PC-3 (cell line): Measurements from ENCODE around the gene CDH12. TPM values are rescaled to one million over a fixed set of nuclear protein-coding genes. Genes with fewer than 3 reads are reported as not detected.
A peak's percentile ranks its signal among the peaks of the same experiment; 100 is the strongest.

Experiments used
- ATAC-seq: fragments of 200-7000 bp; cut with Tn5 transposase; 2 replicates; pipeline ENCODE4 v1.9.1; 2020; ENCODE audit warnings: mild to moderate bottlenecking, moderate library complexity
- BruUV-seq: library from RNA; stranded (reverse); fragments of 400-500 nt; replicated peaks from 2 replicates; lab custom pipeline; 2021; lab: Mats Ljungman, UMichigan
- CTCF ChIA-PET: fragments of 300-600 bp; sonication (Branson Sonifier 250); formaldehyde crosslinking; loops from one replicate; lab custom pipeline; 2022; ENCODE audit warnings: antibody characterized with exemption; lab: Charles Lee
- POLR2A ChIA-PET: fragments of 300-600 bp; sonication (Branson Sonifier 250); formaldehyde crosslinking; loops from one replicate; lab custom pipeline; 2022; ENCODE audit warnings: antibody characterized with exemption; ENCODE audit not compliant: unreplicated experiment; lab: Charles Lee
- DNase-seq: peaks from one replicate; pipeline ENCODE4 v3.0.0-alpha.2; 2015
- H2AFZ ChIP-seq: fragments of 300-600 bp; sonication (generic); 2 replicates; pipeline ENCODE4 v1.6.0; 2016; ENCODE audit warnings: antibody characterized with exemption, low read length
- H3F3A ChIP-seq: fragments of 300-600 bp; sonication (generic); one replicate; pipeline ENCODE4 v1.6.0; 2017; ENCODE audit warnings: antibody characterized with exemption, low read length, control low read depth, mild to moderate bottlenecking; ENCODE audit not compliant: unreplicated experiment
- H3K27ac ChIP-seq: fragments of 300-600 bp; sonication (generic); 2 replicates; pipeline ENCODE4 v1.5.1; 2016; ENCODE audit warnings: mild to moderate bottlenecking, low read length
- H3K27me3 ChIP-seq: fragments of 300-600 bp; sonication (generic); 2 replicates; pipeline ENCODE4 v1.6.1; 2016; ENCODE audit warnings: low read length, mixed read lengths
- H3K36me3 ChIP-seq: fragments of 300-600 bp; sonication (generic); 2 replicates; pipeline ENCODE4 v1.6.1; 2016; ENCODE audit warnings: low read depth, mixed run types, low read length, mixed read lengths
- H3K4me1 ChIP-seq: fragments of 300-600 bp; sonication (generic); 2 replicates; pipeline ENCODE4 v1.5.1; 2016; ENCODE audit warnings: low read length; ENCODE audit not compliant: insufficient read depth
- H3K4me2 ChIP-seq: fragments of 300-600 bp; sonication (generic); 2 replicates; pipeline ENCODE4 v1.6.0; 2016; ENCODE audit warnings: low read length
- H3K4me3 ChIP-seq: fragments of 300-600 bp; sonication (generic); 2 replicates; pipeline ENCODE4 v1.5.1; 2016; ENCODE audit warnings: mild to moderate bottlenecking, low read length, mixed read lengths
- H3K79me2 ChIP-seq: fragments of 300-600 bp; sonication (generic); 2 replicates; pipeline ENCODE4 v1.6.1; 2017; ENCODE audit warnings: low read length, mixed read lengths
- H3K9ac ChIP-seq: fragments of 300-600 bp; sonication (generic); 2 replicates; pipeline ENCODE4 v1.6.0; 2016; ENCODE audit warnings: mild to moderate bottlenecking, low read length
- H3K9me2 ChIP-seq: fragments of 300-600 bp; sonication (generic); replicated peaks from 2 replicates; pipeline ENCODE4 v1.6.1; 2016; ENCODE audit warnings: mixed run types, low read length, mixed read lengths
- H3K9me3 ChIP-seq: fragments of 300-600 bp; sonication (generic); 2 replicates; pipeline ENCODE4 v1.6.1; 2016; ENCODE audit warnings: low read length, mixed read lengths
- H4K20me1 ChIP-seq: fragments of 300-600 bp; sonication (generic); 2 replicates; pipeline ENCODE4 v1.6.1; 2016; ENCODE audit warnings: low read length, mixed read lengths
- EZH2 ChIP-seq: fragments of 300-600 bp; sonication (generic); IDR thresholded peaks from one replicate; pipeline ENCODE4 v1.6.1; 2017; ENCODE audit warnings: antibody characterized with exemption, mild to moderate bottlenecking, low read length; ENCODE audit not compliant: unreplicated experiment
- EZH2phosphoT487 ChIP-seq: fragments of 300-600 bp; sonication (generic); IDR thresholded peaks from 2 replicates; pipeline ENCODE4 v1.6.1; 2018; ENCODE audit warnings: mild to moderate bottlenecking, antibody characterized with exemption, low read length, borderline replicate concordance
- intact Hi-C: fragments of 100-400 bp; cut with micrococcal nuclease; formaldehyde crosslinking; loops from 2 replicates; pipeline ENCODE4 v1.9.0; 2023
- total RNA-seq: library from RNA; depleted of rRNA; stranded (reverse); fragments of >200 nt; gene quantifications from 2 replicates; pipeline ENCODE4 v1.2.3, GENCODE V29; 2014
- TF ChIP-seq, protein P1 (sequence below): fragments of 300-600 bp; sonication (generic); conservative IDR thresholded peaks from 2 replicates; pipeline ENCODE4 v1.5.1; 2017; ENCODE audit warnings: antibody characterized with exemption, low read depth, mild to moderate bottlenecking, low read length

The CDH12 gene
- total RNA-seq, 1 experiment from 2014 or later = 0.44 TPM

DNA sequence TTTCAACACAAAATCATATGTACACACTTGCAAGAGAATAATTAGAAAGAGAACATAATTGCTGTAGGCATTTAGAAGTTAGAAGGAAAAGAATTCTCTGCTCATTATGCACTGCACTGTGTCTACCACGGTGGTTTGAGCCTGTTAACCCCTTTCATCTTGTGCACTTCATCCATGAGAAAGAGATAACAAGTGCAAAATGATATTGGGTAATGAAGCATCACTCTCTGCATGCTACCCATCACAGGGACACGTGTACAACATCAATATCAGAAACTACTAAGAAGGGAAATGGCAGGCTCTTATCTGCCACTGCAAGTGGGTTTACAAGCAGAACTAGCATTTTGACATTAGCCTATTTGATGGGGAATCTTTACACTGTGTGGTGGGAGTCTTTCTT lies 202.6 kb downstream of the CDH12 start:
- H3K27me3 ChIP-seq = no peaks in the 10 kb centered on the region

DNA sequence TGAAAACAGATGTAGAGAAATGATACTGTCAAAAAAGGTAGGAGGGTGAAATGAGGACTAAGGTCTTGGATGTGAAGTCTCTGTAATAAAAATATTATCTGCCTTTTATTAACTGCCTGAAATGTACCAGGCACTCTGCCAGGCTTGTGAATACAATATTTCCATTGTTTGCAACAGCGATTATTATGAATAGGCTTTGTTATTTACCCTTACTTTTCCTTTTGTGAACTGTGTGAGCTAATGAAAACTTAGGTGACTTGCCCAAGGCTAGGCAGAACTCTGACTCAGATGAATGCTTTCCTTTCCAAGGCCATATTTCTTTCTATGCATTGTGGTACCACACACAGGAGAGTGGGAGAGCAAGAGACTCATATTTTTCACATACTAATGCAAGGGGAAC lies 204.1 kb downstream of the CDH12 start:
- DNase-seq = peak; percentile 85
- intact Hi-C loops = loop anchor here (1.0 kb wide), 1 partner anchor 132 kb away; no protein-coding TSS in a partner anchor
- 0 out of 2 replicates have a peak, but pooled peaks cover 4% of the 10 kb centered on the region for H3K9me3 ChIP-seq
- no peak overlapping the region for H3K9ac ChIP-seq
- CTCF ChIA-PET = no interaction called here
- H4K20me1 ChIP-seq = no peaks in the 10 kb centered on the region
- H3F3A ChIP-seq = no peaks in the 10 kb centered on the region
- H3K9me2 ChIP-seq = no peaks in the 10 kb centered on the region
- POLR2A ChIA-PET = interaction anchor here (0.5 to 0.6 kb wide), 2 partner anchors 8 to 678 kb away, joined by 3 read pairs; no protein-coding TSS in a partner anchor
- H3K36me3 ChIP-seq = no peaks in the 10 kb centered on the region
- no peaks in the 10 kb centered on the region for H3K27me3 ChIP-seq
- BruUV-seq = no TSS peak
- no peaks in the 10 kb centered on the region for H3K79me2 ChIP-seq
- H3K27ac ChIP-seq = peak overlapping the region; percentile 64
- no peak overlapping the region for H3K4me3 ChIP-seq
- TF ChIP-seq EZH2 = no peak
- no peak for TF ChIP-seq EZH2phosphoT487
- TF ChIP-seq, protein P1, sequence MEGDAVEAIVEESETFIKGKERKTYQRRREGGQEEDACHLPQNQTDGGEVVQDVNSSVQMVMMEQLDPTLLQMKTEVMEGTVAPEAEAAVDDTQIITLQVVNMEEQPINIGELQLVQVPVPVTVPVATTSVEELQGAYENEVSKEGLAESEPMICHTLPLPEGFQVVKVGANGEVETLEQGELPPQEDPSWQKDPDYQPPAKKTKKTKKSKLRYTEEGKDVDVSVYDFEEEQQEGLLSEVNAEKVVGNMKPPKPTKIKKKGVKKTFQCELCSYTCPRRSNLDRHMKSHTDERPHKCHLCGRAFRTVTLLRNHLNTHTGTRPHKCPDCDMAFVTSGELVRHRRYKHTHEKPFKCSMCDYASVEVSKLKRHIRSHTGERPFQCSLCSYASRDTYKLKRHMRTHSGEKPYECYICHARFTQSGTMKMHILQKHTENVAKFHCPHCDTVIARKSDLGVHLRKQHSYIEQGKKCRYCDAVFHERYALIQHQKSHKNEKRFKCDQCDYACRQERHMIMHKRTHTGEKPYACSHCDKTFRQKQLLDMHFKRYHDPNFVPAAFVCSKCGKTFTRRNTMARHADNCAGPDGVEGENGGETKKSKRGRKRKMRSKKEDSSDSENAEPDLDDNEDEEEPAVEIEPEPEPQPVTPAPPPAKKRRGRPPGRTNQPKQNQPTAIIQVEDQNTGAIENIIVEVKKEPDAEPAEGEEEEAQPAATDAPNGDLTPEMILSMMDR = no peak
- ATAC-seq = peak; percentile 98
- peak overlapping the region; percentile 32; the same call in 1 of the 2 replicates for H3K4me2 ChIP-seq
- H2AFZ ChIP-seq = no peak overlapping the region
- peaks cover 8% of the 10 kb centered on the region; the same call in 1 of the 2 replicates for H3K4me1 ChIP-seq

More for the DNA sequence above, 202.6 kb downstream of the CDH12 start:
- Histone ChIP-seq H3K9me2 (no peaks in the 10 kb centered on the region), H3K36me3 (no peaks in the 10 kb centered on the region), H3K4me3 (no peak overlapping the region), H3K27ac (no peak overlapping the region), H3K9me3 (0 out of 2 replicates have a peak, but pooled peaks cover 4% of the 10 kb centered on the region), H3K4me1 (peaks cover 8% of the 10 kb centered on the region; the same call in 1 of the 2 replicates), H3K79me2 (no peaks in the 10 kb centered on the region), H3F3A (no peaks in the 10 kb centered on the region), H3K4me2 (no peak overlapping the region), H3K9ac (no peak overlapping the region), H2AFZ (no peak overlapping the region), H4K20me1 (no peaks in the 10 kb centered on the region)
- no TSS peak for BruUV-seq
- intact Hi-C loops = no loop called here
- DNase-seq (no peak), ATAC-seq (no peak)
- CTCF ChIA-PET = no interaction called here
- POLR2A ChIA-PET = no interaction called here
- TF ChIP-seq, protein P1 = no peak
- no peak for TF ChIP-seq EZH2phosphoT487
- no peak for TF ChIP-seq EZH2

DNA sequence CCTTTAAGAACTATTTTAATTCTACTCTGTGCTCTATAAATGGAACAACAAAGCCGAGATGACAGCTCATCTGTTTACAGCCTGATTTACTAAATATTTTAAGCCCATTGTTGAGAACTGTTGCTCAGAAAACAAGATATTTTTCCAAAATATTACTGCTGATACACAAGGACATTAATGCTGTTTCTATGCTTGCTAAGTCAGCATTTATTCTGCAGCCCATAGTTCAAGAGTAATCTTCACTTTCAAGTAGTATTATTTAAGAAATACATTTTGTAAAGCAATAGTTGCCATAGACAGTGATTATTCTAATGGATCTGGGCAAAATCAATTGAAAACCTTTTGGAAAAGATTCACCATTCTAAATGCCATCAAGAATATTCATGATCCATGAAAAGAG lies 208.3 kb downstream of the CDH12 start:
- Histone ChIP-seq H3K27me3 (no peaks in the 10 kb centered on the region), H2AFZ (no peak overlapping the region), H3K9me3 (no peaks in the 10 kb centered on the region), H3K36me3 (no peaks in the 10 kb centered on the region), H3K79me2 (no peaks in the 10 kb centered on the region), H3K4me3 (no peak overlapping the region), H3K27ac (no peak overlapping the region), H3K9ac (no peak overlapping the region), H4K20me1 (no peaks in the 10 kb centered on the region), H3K9me2 (no peaks in the 10 kb centered on the region), H3K4me2 (no peak overlapping the region), H3K4me1 (peaks cover 5% of the 10 kb centered on the region; the same call in 1 of the 2 replicates), H3F3A (no peaks in the 10 kb centered on the region)
- intact Hi-C loops = no loop called here
- TF ChIP-seq, protein P1 = no peak
- TF ChIP-seq EZH2 (no peak), EZH2phosphoT487 (no peak)
- ATAC-seq (no peak), DNase-seq (no peak)
- BruUV-seq = no TSS peak
- CTCF ChIA-PET = no interaction called here
- POLR2A ChIA-PET = no interaction called here
